ENCODE data around the gene SGCG.

GRCh38 chr13:23231241-23231640 lies 50.5 kb downstream of the SGCG start:
- TF ChIP-seq POLR2A (IDR thresholded peaks at IDR 0.05; ENCODE audit: low read depth, low read length) (no peak), POLR2AphosphoS5 (IDR thresholded peaks at IDR 0.05; ENCODE audit: low read depth, low read length) (no peak), TAF1 (IDR thresholded peaks at IDR 0.05; ENCODE audit: low read depth, low read length) (no peak), SPI1 (IDR thresholded peaks at IDR 0.05; ENCODE audit: low read depth, low read length) (no peak)
